Astrocyte of the cerebellum (primary cell): Measurements from ENCODE around the gene TMEM132C.

Source experiments
- DNase-seq: peaks from one replicate; pipeline ENCODE4 v3.0.0-alpha.2; 2011; ENCODE audit warnings: low read depth
- H3K4me3 ChIP-seq: 2 replicates; pipeline ENCODE4 v1.5.1; 2011; ENCODE audit warnings: mild to moderate bottlenecking, low read depth, low read length, moderate library complexity
- CTCF ChIP-seq: IDR thresholded peaks from 2 replicates; pipeline ENCODE4 v1.5.1; 2012; ENCODE audit warnings: low read length, low read depth, moderate library complexity, mild to moderate bottlenecking; ENCODE audit errors: missing control alignments
- in situ Hi-C: cut with HindIII; loops from 2 replicates; pipeline ENCODE4 v1.10.0; 2017; ENCODE audit warnings: low sequenced_read_pairs

The TMEM132C gene

GRCh38 chr12:128305336-128305892 is 38.4 kb downstream of the TMEM132C start:
- no peak for DNase-seq
- in situ Hi-C loops, result no loop called here
- no peak for TF ChIP-seq CTCF

DNA sequence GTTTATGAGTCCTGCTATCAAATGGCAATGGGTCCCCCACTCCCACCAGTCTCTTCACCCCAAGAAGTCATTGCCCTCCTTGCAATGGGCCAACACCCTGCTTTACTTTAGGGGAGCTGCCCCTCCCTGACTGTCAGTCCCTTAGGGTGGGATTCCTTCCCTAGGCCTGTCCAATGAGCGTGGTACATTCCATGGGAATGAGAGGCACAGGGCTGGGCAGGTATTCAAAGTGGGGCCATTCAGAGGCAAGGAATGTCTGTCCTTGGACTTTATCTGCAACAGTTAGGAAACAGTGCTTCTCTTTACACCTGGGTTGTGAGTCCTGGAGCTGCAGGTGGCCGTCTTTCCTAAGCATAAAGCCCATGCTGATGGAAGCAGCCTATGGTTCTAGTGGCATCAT is 40.8 kb downstream of the TMEM132C start:
- in situ Hi-C loops, result no loop called here
- DNase-seq, result no peak
- no peak for TF ChIP-seq CTCF
- H3K4me3 ChIP-seq, result no peak overlapping the region

More at GRCh38 chr12:128305336-128305892, 38.4 kb downstream of the TMEM132C start:
- H3K4me3 ChIP-seq, result no peak overlapping the region

GRCh38 chr12:128312661-128313060 is 45.7 kb downstream of the TMEM132C start:
- no peak for DNase-seq
- no peak for TF ChIP-seq CTCF
- H3K4me3 ChIP-seq, result no peak overlapping the region
- in situ Hi-C loops, result no loop called here

DNA sequence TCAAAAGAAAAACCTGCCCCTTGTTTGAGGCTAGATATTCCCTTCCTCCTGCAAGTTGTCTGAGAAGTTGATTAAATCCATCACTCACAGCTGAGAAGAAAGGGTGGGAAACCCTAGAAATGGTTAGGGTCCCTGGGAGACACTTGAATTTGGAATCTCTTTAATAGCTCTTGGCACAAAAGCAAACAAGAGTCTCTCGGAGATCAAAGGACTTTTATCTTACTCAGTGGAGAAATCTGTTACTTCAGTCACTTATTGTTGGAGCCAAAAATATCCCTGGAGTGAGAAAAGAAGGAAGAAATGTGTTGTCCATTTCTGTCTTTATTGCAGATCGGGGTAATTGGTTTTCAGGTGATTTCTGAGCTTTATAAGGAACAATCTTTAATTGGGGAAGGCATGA is 47.0 kb downstream of the TMEM132C start:
- no peak for TF ChIP-seq CTCF
- H3K4me3 ChIP-seq, result no peak overlapping the region
- in situ Hi-C loops, result no loop called here
- no peak for DNase-seq

GRCh38 chr12:128314611-128315010 is 47.6 kb downstream of the TMEM132C start:
- no peak overlapping the region for H3K4me3 ChIP-seq
- no peak for DNase-seq
- in situ Hi-C loops, result no loop called here
- TF ChIP-seq CTCF, result no peak

DNA sequence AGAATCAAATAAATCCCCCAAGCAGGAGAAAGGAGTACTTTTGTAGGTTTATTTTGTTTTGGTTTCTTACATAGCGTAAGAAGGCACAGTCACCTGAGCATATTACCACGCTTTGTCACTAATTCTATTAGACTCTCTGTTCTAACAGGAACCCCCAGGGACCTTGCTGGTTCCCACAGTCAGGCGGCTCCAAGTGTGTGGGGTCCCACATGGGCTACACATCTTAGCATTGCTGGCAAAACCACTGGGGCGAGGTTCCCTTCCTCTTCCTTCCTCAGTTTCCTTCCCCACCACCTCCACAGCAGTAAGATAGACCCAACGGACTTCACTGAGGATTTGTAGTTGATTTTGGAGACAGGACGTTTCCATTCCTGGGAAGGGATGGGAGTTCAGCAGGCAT is 49.1 kb downstream of the TMEM132C start:
- in situ Hi-C loops, result no loop called here
- H3K4me3 ChIP-seq, result no peak overlapping the region
- no peak for TF ChIP-seq CTCF
- no peak for DNase-seq
